Hematopoietic multipotent progenitor cell (in vitro differentiated cells): ENCODE measurements around the gene SNRPN. TPM values are rescaled to one million over a fixed set of nuclear protein-coding genes. Genes with fewer than 3 reads are reported as not detected.
"Not testable (repeated sequence)": the region's sequence is repeated elsewhere in the genome, so short reads cannot be mapped to it uniquely, and the experiment has no call there.

Experiments used
- DNase-seq, 3 donors: peaks; one replicate each; pipeline ENCODE4 v3.0.0-alpha.2; 2011 to 2015; ENCODE audit warnings: low read depth in 2 of 3, low spot score in 2 of 3
- small RNA-seq: library from RNA; depleted of rRNA; stranded (forward); fragments of <200 nt; gene quantifications from one replicate; pipeline ENCODE3, GENCODE V24; 2012
- total RNA-seq: library from RNA; depleted of rRNA; stranded (reverse); fragments of >200 nt; gene quantifications from one replicate; pipeline ENCODE4 v1.2.3, GENCODE V29; 2012

SNRPN gene
- total RNA-seq, 1 donor = 74.9 TPM

DNA sequence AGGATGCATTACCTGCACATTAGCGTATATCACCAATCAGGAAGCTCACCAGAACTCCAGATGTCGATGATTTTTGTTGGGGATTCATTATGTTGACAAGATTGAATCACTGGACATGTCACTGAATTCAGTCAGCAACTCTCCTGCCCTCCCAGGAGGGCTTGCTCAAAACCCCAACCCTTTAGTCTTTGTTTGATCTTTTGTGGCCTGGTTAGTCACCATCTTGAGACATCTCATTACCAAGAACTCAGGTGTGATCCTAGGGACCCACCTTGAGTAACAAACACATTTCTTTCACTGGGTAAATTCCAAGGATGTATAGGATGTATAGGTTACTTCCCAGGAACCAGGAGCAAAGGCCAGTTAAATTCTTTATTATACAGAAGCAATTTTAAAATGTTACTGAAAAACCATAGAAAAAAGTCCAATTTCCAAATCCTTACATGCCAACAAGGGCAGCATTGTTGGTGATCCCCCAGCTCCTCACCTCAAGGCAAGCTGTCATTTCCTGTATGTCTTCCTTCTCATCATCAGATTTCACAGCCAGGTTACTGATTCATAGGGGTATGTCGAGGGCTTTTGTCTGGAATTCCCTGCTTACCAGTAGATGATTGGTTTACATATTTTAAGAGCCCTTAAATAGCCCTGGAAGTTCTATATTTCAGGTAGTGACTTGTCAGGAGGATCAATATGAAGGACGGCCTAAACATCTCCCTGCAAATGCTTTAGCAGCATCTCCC lies 11.7 kb downstream of the SNRPN start:
- DNase-seq = no peak

DNA sequence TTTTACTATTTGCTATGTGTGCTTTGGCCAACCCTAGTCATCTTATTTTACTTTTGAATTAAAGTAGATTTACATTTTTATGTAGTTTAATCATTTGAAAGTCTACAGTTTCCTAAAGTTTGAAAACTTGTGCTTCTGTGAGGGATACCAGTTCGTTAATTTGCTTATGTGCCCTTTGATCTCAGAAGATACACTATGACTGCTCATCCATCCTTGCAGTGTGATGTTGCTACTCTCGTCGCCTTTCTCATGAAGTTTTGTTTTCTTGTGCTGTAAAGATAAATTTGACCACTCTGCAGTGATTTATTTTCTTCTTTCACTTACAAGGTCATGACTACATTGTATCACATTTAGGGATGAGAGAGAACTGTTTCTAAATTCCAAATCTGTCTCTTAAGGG lies 16.3 kb downstream of the SNRPN start:
- no peak for DNase-seq

DNA sequence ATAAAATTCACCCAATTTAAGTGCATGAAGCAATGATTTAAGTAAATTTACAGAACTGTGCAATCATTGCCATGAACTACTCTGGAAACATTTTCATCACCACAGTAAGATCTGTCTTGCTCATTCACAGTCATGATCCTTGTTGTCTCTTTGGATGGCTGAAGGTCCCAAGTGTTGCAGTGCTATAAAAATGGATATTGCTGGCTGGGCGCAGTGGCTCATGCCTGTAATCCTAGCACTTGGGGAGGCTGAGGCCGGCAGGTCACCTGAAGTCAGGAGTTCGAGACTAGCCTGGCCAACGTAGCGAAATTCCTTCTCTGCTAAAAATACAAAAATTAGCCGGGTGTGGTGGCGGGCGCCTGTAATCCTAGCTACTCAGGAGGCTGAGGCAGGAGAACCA lies 17.0 kb downstream of the SNRPN start:
- DNase-seq = no peak

DNA sequence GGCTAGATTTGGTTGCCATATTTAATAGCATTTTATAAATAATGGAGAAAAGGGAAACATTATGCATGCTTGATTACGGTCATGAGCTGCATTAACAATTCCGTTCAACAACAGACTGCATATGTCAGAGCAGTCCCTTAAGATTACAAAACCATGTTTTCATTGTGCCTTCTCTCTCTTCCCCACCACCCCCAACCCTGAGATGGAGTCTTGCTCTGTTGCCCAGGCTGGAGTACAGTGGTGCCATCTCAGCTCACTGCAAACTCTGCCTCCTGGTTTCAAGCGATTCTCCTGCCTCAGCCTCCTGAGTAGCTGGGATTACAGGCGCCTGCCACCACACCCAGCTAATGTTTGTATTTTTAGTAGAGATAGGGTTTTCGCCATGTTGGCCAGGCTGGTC lies 17.9 kb downstream of the SNRPN start:
- not testable (repeated sequence) for DNase-seq

DNA sequence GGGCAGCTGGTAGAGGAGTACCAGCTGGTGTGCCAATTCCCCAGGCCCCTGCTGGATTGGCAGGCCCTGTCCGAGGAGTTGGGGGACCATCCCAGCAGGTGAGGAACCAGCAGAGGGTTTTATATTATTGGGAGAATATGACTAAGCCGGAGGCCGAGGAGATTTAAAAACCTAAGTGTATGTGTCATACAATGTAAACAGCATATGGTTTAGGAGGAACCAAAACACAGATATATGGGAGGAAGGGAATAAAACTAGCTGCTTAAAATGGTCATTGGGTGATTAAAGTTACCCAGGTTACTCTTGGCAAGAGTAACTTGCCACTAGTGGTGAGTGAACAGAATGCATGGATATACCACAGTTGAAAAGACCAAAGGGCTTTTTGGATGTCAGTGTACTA lies 22.1 kb downstream of the SNRPN start:
- no peak for DNase-seq

DNA sequence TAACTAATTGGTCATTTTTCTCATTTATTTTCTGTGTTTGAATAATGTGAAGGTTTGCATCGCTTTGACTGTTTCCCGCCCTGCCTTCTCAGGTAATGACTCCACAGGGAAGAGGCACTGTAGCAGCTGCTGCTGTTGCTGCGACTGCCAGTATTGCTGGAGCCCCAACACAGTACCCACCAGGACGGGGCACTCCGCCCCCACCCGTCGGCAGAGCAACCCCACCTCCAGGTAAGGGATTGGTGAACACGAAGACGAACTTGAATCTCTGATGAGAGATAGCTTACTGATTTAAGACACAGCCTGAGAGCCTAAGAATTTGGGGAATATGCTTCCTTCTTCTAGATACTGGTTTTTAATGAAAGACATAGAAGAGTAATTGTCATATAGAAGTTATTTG lies 22.9 kb downstream of the SNRPN start:
- no peak for DNase-seq

DNA sequence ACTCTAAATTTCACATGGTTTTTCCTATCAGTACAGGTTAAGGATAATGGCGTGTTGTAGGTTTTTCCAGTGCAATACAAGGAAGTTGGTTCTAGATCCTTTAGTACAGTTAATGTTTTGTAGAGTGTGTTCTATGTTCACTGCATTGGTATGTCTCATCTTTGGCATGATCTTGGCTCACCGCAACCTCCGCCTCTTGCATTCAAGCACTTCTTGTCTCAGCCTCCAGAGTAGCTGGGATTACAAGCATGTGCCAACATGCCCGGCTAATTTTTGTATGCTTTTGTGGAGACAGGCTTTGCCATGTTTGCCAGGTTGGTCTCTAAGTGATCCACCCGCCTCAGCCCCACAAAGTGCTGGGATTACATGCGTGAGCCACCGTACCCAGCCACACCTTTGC lies 30.4 kb downstream of the SNRPN start:
- no peak for DNase-seq

DNA sequence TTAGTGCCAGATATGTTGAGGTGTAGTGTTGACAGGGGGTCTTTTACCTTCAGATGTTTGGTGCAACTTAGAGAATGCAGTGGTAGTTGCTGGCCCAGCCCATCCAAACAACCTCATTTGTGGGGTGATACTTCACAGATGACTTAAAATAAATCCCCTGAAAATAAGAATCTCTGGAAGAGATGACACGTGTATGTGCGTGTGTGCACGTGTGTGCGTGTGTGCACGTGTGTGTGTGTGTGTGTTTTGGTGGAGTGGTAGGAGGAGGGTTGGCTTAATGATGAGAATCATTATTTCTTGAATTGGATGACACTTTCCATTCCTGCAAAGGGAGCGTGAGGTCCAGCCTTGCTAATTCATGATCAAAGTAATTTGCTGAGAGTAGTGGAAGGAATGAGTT lies 31.9 kb downstream of the SNRPN start:
- no peak for DNase-seq

DNA sequence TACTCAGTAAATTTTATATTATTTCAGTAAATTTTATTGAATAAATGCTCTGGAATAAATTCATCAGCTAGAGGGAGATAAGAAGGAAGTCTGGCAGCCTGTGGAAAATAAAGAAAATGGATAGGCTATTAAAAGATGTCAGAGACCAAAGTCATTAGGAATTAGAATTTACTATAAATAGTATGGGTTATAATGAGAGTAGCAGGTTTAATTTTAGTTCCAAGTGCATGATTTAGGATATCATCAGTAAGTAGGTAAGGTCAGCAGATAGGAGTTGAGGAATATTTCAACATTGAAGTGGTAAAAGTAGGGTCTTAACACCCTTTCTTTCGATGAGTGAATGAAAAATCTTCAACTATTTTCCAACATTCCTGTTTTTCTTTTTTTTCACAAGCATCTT lies 64.6 kb downstream of the SNRPN start:
- no peak for DNase-seq

DNA sequence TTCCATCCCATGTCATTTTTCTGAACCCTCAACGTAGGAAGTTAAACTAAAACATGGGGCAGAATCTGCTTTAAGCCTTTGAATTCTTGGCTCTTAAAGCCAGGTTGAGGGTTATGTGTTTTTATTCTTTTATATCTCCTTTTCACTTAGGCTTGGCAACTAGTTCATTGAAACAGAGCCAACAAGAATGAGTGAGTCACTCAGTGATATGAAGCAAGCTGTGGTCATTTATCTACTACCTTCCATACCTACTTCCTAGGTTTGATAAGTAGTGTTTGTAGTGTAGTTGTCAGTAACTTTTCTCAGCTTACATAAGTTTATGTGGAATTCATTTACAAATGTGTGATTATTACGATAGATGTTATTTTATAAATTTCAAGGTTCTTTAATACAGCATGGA lies 67.4 kb downstream of the SNRPN start:
- no peak for DNase-seq

Small RNA genes lying within 50 kb of the gene (small RNA-seq; reads per million reads assigned to genes)
- not detected for gene AC090602.1
- not detected for gene AC124312.4
- not detected for gene AC124312.5

Other genes with a start within 250 kb of the SNRPN start
- 5.1 TPM for gene SNURF, start within 50 bp of the SNRPN start, total RNA-seq